IMR-90 (cell line): Measurements from ENCODE around the gene CD101. TPM values are rescaled to one million over a fixed set of nuclear protein-coding genes. Genes with fewer than 3 reads are reported as not detected.

Experiments used
- ATAC-seq: fragments of 200-7000 bp; cut with Tn5 transposase; 2 replicates; pipeline ENCODE4 v1.9.1; 2020; ENCODE audit warnings: low read depth, mild to moderate bottlenecking, moderate library complexity
- BruUV-seq: library from RNA; stranded (reverse); fragments of 400-500 nt; replicated peaks from 2 replicates; lab custom pipeline; 2021; lab: Mats Ljungman, UMichigan
- CTCF ChIA-PET: fragments of 300-600 bp; formaldehyde crosslinking; extraction: SDS; loops from one replicate; lab custom pipeline; 2021; ENCODE audit warnings: antibody characterized with exemption; lab: Yijun Ruan, JAX
- POLR2A ChIA-PET: fragments of 300-600 bp; sonication (Branson Sonifier 250); formaldehyde crosslinking; loops from one replicate; lab custom pipeline; 2022; ENCODE audit warnings: antibody characterized with exemption; ENCODE audit not compliant: unreplicated experiment; lab: Charles Lee
- DNase-seq: peaks from one replicate; pipeline ENCODE4 v3.0.0; 2013
- H2AFZ ChIP-seq: replicated peaks from 2 replicates; pipeline ENCODE3; 2013; ENCODE audit warnings: low read length, mild to moderate bottlenecking; ENCODE audit not compliant: poor library complexity
- H2AK5ac ChIP-seq: 2 replicates; pipeline ENCODE4 v1.6.1; 2013; ENCODE audit warnings: low read depth, low read length, inconsistent platforms
- H2AK9ac ChIP-seq: replicated peaks from 2 replicates; pipeline ENCODE3; 2013; ENCODE audit warnings: mild to moderate bottlenecking, low read depth, low read length, moderate library complexity; ENCODE audit not compliant: poor library complexity
- H2BK120ac ChIP-seq: 2 replicates; pipeline ENCODE4 v1.6.1; 2013; ENCODE audit warnings: low read depth, low read length, inconsistent platforms
- H2BK15ac ChIP-seq: 3 replicates; pipeline ENCODE4 v1.6.1; 2013; ENCODE audit warnings: low read depth, low read length, inconsistent platforms
- H2BK20ac ChIP-seq: 2 replicates; pipeline ENCODE4 v1.6.1; 2013; ENCODE audit warnings: low read depth, mild to moderate bottlenecking, inconsistent platforms, low read length, moderate library complexity
- H2BK5ac ChIP-seq: 2 replicates; pipeline ENCODE4 v1.6.1; 2013; ENCODE audit warnings: mild to moderate bottlenecking, low read depth, low read length, inconsistent platforms; ENCODE audit not compliant: poor library complexity, severe bottlenecking
- H3K14ac ChIP-seq: replicated peaks from 2 replicates; pipeline ENCODE4 v1.6.1; 2013; ENCODE audit warnings: low read depth, low read length, inconsistent platforms
- H3K18ac ChIP-seq: 2 replicates; pipeline ENCODE4 v1.6.1; 2013; ENCODE audit warnings: low read depth, low read length, control low read depth
- H3K23ac ChIP-seq: 2 replicates; pipeline ENCODE4 v1.6.1; 2013; ENCODE audit warnings: low read depth, low read length, inconsistent platforms
- H3K27ac ChIP-seq: 2 replicates; pipeline ENCODE4 v1.5.1; 2013; ENCODE audit warnings: mild to moderate bottlenecking, control low read depth, low read length; ENCODE audit not compliant: insufficient read depth
- H3K27me3 ChIP-seq: 2 replicates; pipeline ENCODE4 v1.6.1; 2013; ENCODE audit warnings: low read length; ENCODE audit not compliant: control insufficient read depth, insufficient read depth
- H3K36me3 ChIP-seq: 2 replicates; pipeline ENCODE4 v1.6.1; 2013; ENCODE audit warnings: low read length, mixed read lengths; ENCODE audit not compliant: control insufficient read depth, insufficient read depth
- H3K4ac ChIP-seq: 2 replicates; pipeline ENCODE4 v1.6.1; 2013; ENCODE audit warnings: low read depth, low read length, inconsistent platforms
- H3K4me1 ChIP-seq: 2 replicates; pipeline ENCODE4 v1.6.1; 2013; ENCODE audit warnings: low read length, mixed read lengths; ENCODE audit not compliant: control insufficient read depth, insufficient read depth
- H3K4me2 ChIP-seq: 2 replicates; pipeline ENCODE4 v1.6.1; 2013; ENCODE audit warnings: low read depth, mild to moderate bottlenecking, control low read depth, low read length, moderate library complexity
- H3K4me3 ChIP-seq: 2 replicates; pipeline ENCODE4 v1.5.1; 2013; ENCODE audit warnings: low read depth, mild to moderate bottlenecking, control low read depth, low read length, moderate library complexity; ENCODE audit not compliant: insufficient read depth
- H3K56ac ChIP-seq: 2 replicates; pipeline ENCODE4 v1.6.1; 2013; ENCODE audit warnings: low read length, inconsistent platforms; ENCODE audit not compliant: insufficient read depth; ENCODE audit errors: extremely low read depth
- H3K79me1 ChIP-seq, 2 experiments: 2 replicates each; pipeline ENCODE4 v1.6.1; 2013; ENCODE audit warnings: low read length in 2 of 2, inconsistent platforms in 1 of 2, low read depth in 1 of 2
- H3K9ac ChIP-seq: 2 replicates; pipeline ENCODE4 v1.6.1; 2013; ENCODE audit warnings: low read depth, low read length, control low read depth
- H3K9me1 ChIP-seq: 2 replicates; pipeline ENCODE4 v1.6.1; 2013; ENCODE audit warnings: low read length, inconsistent platforms; ENCODE audit not compliant: insufficient read depth
- H3K9me3 ChIP-seq: 2 replicates; pipeline ENCODE4 v1.6.1; 2013; ENCODE audit warnings: low read length; ENCODE audit not compliant: control insufficient read depth, insufficient read depth
- H4K20me1 ChIP-seq: 2 replicates; pipeline ENCODE4 v1.6.1; 2013; ENCODE audit warnings: low read length, inconsistent platforms; ENCODE audit not compliant: insufficient read depth
- H4K5ac ChIP-seq: 2 replicates; pipeline ENCODE4 v1.6.1; 2013; ENCODE audit warnings: mild to moderate bottlenecking, low read depth, low read length, control low read depth
- H4K8ac ChIP-seq, 2 experiments: 2 replicates each; pipeline ENCODE4 v1.6.1; 2013; ENCODE audit warnings: low read depth in 2 of 2, low read length in 2 of 2, control low read depth in 1 of 2, inconsistent platforms in 1 of 2
- H4K91ac ChIP-seq: 2 replicates; pipeline ENCODE4 v1.6.1; 2013; ENCODE audit warnings: low read depth, low read length, inconsistent platforms; ENCODE audit not compliant: insufficient read depth
- BHLHE40 ChIP-seq: fragments of 150-350 bp; IDR thresholded peaks from 2 replicates; pipeline ENCODE4 v1.6.1; 2016; ENCODE audit warnings: mild to moderate bottlenecking, low read depth, low read length
- CEBPB ChIP-seq: IDR thresholded peaks from 2 replicates; pipeline ENCODE4 v1.6.1; 2012; ENCODE audit warnings: low read depth, low read length, improper control_type of control experiment
- CHD1 ChIP-seq: IDR thresholded peaks from 2 replicates; pipeline ENCODE4 v1.6.1; 2012; ENCODE audit warnings: low read depth, low read length, improper control_type of control experiment
- FOS ChIP-seq: fragments of 150-350 bp; IDR thresholded peaks from 2 replicates; pipeline ENCODE4 v1.6.1; 2016; ENCODE audit warnings: low read depth, low read length
- MAFK ChIP-seq: IDR thresholded peaks from 2 replicates; pipeline ENCODE4 v1.6.1; 2012; ENCODE audit warnings: low read depth, low read length, improper control_type of control experiment
- MAZ ChIP-seq: IDR thresholded peaks from 2 replicates; pipeline ENCODE4 v1.6.1; 2012; ENCODE audit warnings: low read depth, mild to moderate bottlenecking, low read length, improper control_type of control experiment, moderate library complexity, borderline replicate concordance
- MXI1 ChIP-seq: IDR thresholded peaks from 2 replicates; pipeline ENCODE4 v1.6.1; 2012; ENCODE audit warnings: low read depth, mild to moderate bottlenecking, low read length, moderate library complexity, borderline replicate concordance
- NFE2L2 ChIP-seq: fragments of 150-350 bp; IDR thresholded peaks from 2 replicates; pipeline ENCODE4 v1.6.1; 2016; ENCODE audit warnings: low read depth, mild to moderate bottlenecking, low read length
- POLR2A ChIP-seq: IDR thresholded peaks from 2 replicates; pipeline ENCODE4 v1.6.1; 2012; ENCODE audit warnings: mild to moderate bottlenecking, low read depth, low read length
- RAD21 ChIP-seq: IDR thresholded peaks from 2 replicates; pipeline ENCODE4 v1.6.1; 2012; ENCODE audit warnings: low read length, improper control_type of control experiment
- RCOR1 ChIP-seq: IDR thresholded peaks from 2 replicates; pipeline ENCODE4 v1.6.1; 2012; ENCODE audit warnings: mild to moderate bottlenecking, low read length, improper control_type of control experiment; ENCODE audit not compliant: insufficient replicate concordance
- RFX5 ChIP-seq: IDR thresholded peaks from 2 replicates; pipeline ENCODE4 v1.8.0; 2012; ENCODE audit warnings: low read depth, mild to moderate bottlenecking, low read length, moderate library complexity
- SMC3 ChIP-seq: fragments of 150-350 bp; IDR thresholded peaks from 2 replicates; pipeline ENCODE4 v1.6.1; 2016; ENCODE audit warnings: low read depth, mild to moderate bottlenecking, antibody characterized with exemption, low read length, moderate library complexity
- WGBS, 2 experiments: methylation state at CpG; one replicate each; pipeline versions ENCODE4 v1.1.5 to v1.1.7; 2013; ENCODE audit warnings: missing lambda C conversion rate in 2 of 2; ENCODE audit not compliant: insufficient read length in 1 of 2; ENCODE audit errors: extremely low coverage in 2 of 2; 5-methylcytosine and 5-hydroxymethylcytosine counted together
- dilution Hi-C: fragments of 300-500 bp; cut with HindIII; formaldehyde crosslinking; loops from one replicate; pipeline ENCODE4 v1.14.3; 2018; ENCODE audit warnings: low sequenced_read_pairs; ENCODE audit not compliant: unreplicated experiment
- in situ Hi-C: fragments of 300-500 bp; cut with MboI; formaldehyde crosslinking; loops from 3 replicates; pipeline ENCODE4 v1.14.3; 2019; ENCODE audit warnings: low sequenced_read_pairs, inconsistent platforms, mixed read lengths
- intact Hi-C: fragments of 100-400 bp; cut with micrococcal nuclease; formaldehyde crosslinking; loops from 2 replicates; pipeline ENCODE4 v1.10.0; 2022
- polyA plus RNA-seq, 3 experiments: library from polyadenylated mRNA; depleted of rRNA; stranded (reverse); fragments of >200 nt; gene quantifications; 2 replicates each; pipeline ENCODE4 v1.2.3, GENCODE V29; 2012; ENCODE audit warnings: low replicate concordance in 1 of 3
- total RNA-seq: library from RNA; depleted of rRNA; stranded (reverse); fragments of >200 nt; gene quantifications from 2 replicates; pipeline ENCODE4 v1.2.3, GENCODE V29; 2012
- TF ChIP-seq, protein P1 (sequence below): conservative IDR thresholded peaks from 2 replicates; pipeline ENCODE4 v1.5.1; 2012; ENCODE audit warnings: mild to moderate bottlenecking, low read depth, low read length, improper control_type of control experiment
- TF ChIP-seq, protein P2 (sequence below): fragments of 150-350 bp; IDR thresholded peaks from 2 replicates; pipeline ENCODE4 v1.6.1; 2016; ENCODE audit warnings: low read depth, mild to moderate bottlenecking, low read length, moderate library complexity, borderline replicate concordance
- TF ChIP-seq, protein P3 (sequence below): fragments of 150-350 bp; IDR thresholded peaks from 2 replicates; pipeline ENCODE4 v1.6.1; 2017; ENCODE audit warnings: mild to moderate bottlenecking, antibody characterized with exemption, low read length, low read depth

The CD101 gene
- total and polyA plus RNA-seq, 2 of the 4 experiments (the other 2 are of a cell fraction) = not detected

DNA sequence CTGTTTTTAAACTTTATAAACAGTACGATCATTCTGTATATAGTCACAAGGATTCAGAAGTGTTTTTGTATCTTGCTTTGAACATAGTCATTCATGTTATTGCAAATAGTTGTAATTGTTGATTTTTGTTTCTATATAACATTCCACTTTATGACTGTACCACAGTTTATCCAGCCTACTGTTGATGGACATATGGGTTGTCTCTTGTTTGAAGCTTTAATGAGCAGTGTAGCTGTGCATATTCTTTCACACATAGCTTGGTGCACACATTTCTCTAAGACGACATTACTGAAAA is 6.1 kb downstream of the CD101 start:
- H3K9ac ChIP-seq = no peak overlapping the region
- no peak overlapping the region for H3K23ac ChIP-seq
- no peak overlapping the region for H3K4me3 ChIP-seq
- TF ChIP-seq SMC3 (no peak), MAFK (no peak), MAZ (no peak), BHLHE40 (no peak), RAD21 (no peak), RCOR1 (no peak), RFX5 (no peak), CHD1 (no peak), NFE2L2 (no peak), MXI1 (no peak), FOS (no peak), POLR2A (no peak), CEBPB (no peak)
- TF ChIP-seq, protein P1, sequence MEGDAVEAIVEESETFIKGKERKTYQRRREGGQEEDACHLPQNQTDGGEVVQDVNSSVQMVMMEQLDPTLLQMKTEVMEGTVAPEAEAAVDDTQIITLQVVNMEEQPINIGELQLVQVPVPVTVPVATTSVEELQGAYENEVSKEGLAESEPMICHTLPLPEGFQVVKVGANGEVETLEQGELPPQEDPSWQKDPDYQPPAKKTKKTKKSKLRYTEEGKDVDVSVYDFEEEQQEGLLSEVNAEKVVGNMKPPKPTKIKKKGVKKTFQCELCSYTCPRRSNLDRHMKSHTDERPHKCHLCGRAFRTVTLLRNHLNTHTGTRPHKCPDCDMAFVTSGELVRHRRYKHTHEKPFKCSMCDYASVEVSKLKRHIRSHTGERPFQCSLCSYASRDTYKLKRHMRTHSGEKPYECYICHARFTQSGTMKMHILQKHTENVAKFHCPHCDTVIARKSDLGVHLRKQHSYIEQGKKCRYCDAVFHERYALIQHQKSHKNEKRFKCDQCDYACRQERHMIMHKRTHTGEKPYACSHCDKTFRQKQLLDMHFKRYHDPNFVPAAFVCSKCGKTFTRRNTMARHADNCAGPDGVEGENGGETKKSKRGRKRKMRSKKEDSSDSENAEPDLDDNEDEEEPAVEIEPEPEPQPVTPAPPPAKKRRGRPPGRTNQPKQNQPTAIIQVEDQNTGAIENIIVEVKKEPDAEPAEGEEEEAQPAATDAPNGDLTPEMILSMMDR = no peak
- TF ChIP-seq, protein P2, sequence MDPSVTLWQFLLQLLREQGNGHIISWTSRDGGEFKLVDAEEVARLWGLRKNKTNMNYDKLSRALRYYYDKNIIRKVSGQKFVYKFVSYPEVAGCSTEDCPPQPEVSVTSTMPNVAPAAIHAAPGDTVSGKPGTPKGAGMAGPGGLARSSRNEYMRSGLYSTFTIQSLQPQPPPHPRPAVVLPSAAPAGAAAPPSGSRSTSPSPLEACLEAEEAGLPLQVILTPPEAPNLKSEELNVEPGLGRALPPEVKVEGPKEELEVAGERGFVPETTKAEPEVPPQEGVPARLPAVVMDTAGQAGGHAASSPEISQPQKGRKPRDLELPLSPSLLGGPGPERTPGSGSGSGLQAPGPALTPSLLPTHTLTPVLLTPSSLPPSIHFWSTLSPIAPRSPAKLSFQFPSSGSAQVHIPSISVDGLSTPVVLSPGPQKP = no peak
- TF ChIP-seq, protein P3, sequence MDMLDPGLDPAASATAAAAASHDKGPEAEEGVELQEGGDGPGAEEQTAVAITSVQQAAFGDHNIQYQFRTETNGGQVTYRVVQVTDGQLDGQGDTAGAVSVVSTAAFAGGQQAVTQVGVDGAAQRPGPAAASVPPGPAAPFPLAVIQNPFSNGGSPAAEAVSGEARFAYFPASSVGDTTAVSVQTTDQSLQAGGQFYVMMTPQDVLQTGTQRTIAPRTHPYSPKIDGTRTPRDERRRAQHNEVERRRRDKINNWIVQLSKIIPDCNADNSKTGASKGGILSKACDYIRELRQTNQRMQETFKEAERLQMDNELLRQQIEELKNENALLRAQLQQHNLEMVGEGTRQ = no peak
- no peak overlapping the region for H3K18ac ChIP-seq
- BruUV-seq = no TSS peak
- no peak overlapping the region for H2AK9ac ChIP-seq
- H3K4ac ChIP-seq = no peak overlapping the region
- H3K56ac ChIP-seq = no peak overlapping the region
- no peaks in the 10 kb centered on the region for H3K4me1 ChIP-seq
- H3K79me1 ChIP-seq = no peaks in the 10 kb centered on the region
- no peak overlapping the region for H4K91ac ChIP-seq
- no peak overlapping the region for H2BK120ac ChIP-seq
- H3K4me2 ChIP-seq = no peak overlapping the region
- no peak overlapping the region for H3K27ac ChIP-seq
- no peaks in the 10 kb centered on the region for H3K9me3 ChIP-seq
- no peaks in the 10 kb centered on the region for H3K9me1 ChIP-seq
- no peaks in the 10 kb centered on the region for H3K36me3 ChIP-seq
- no peak overlapping the region for H4K8ac ChIP-seq
- H2BK15ac ChIP-seq = no peak overlapping the region
- no peak; the same call in 1 of the 2 replicates for ATAC-seq
- intact Hi-C loops (no loop called here), dilution Hi-C loops (no loop called here), in situ Hi-C loops (no loop called here)
- CTCF ChIA-PET = no interaction called here
- no peak overlapping the region for H2AFZ ChIP-seq
- POLR2A ChIA-PET = interaction anchor here (0.7 kb wide), 1 partner anchor 644 kb away, joined by 4 read pairs; no protein-coding TSS in a partner anchor
- H3K27me3 ChIP-seq = 0 out of 2 replicates have a peak, but pooled peaks cover 2% of the 10 kb centered on the region
- WGBS, 2 experiments = no CpG with 5 or more reads among the region's 2 CpGs
- no peak for DNase-seq
- no peak overlapping the region for H4K5ac ChIP-seq
- H2BK5ac ChIP-seq = no peak overlapping the region
- H2AK5ac ChIP-seq = no peak overlapping the region
- H2BK20ac ChIP-seq = no peak overlapping the region
- H3K14ac ChIP-seq = no peak overlapping the region
- no peaks in the 10 kb centered on the region for H4K20me1 ChIP-seq
